SK-N-SH (cell line): Measurements from ENCODE around the gene STIL. TPM values are rescaled to one million over a fixed set of nuclear protein-coding genes. Genes with fewer than 3 reads are reported as not detected.

ENCODE experiments used
- CTCF ChIA-PET: fragments of 300-600, 350-600 bp; formaldehyde crosslinking; extraction: SDS; loops from one replicate; lab custom pipeline; 2021; lab: Yijun Ruan, JAX
- POLR2A ChIA-PET: fragments of 350-600 bp; sonication (Branson Sonifier 250); formaldehyde crosslinking; extraction: SDS; loops from one replicate; lab custom pipeline; 2020; ENCODE audit warnings: antibody characterized with exemption, inconsistent platforms; lab: Yijun Ruan, JAX
- DNase-seq: peaks from one replicate; pipeline ENCODE4 v3.0.0; 2012
- H2AFZ ChIP-seq: fragments of 200-600 bp; sonication (generic); 2 replicates; pipeline ENCODE4 v1.8.1; 2016; ENCODE audit warnings: antibody characterized with exemption, mild to moderate bottlenecking, low read depth
- H3F3A ChIP-seq: fragments of 200-600 bp; sonication (generic); replicated peaks from 2 replicates; pipeline ENCODE3; 2016; ENCODE audit warnings: antibody characterized with exemption, mild to moderate bottlenecking; ENCODE audit not compliant: insufficient read depth
- H3K27ac ChIP-seq, 2 experiments: fragments of 200-500 bp in 1 of 2; fragments of 200-600 bp in 1 of 2; sonication (Bioruptor generic) in 1 of 2; sonication (generic), shearing (Covaris generic) in 1 of 2; 2 replicates each; pipeline versions ENCODE4 v1.5.1 to v1.6.1; 2014 to 2016; ENCODE audit warnings: low read depth in 2 of 2, inconsistent platforms in 1 of 2, low read length in 1 of 2, mild to moderate bottlenecking in 1 of 2, mixed read lengths in 1 of 2
- H3K27me3 ChIP-seq: fragments of 200-600 bp; sonication (generic), shearing (Covaris generic); 2 replicates; pipeline ENCODE4 v1.6.1; 2016; ENCODE audit warnings: mixed run types; ENCODE audit not compliant: insufficient read depth
- H3K36me3 ChIP-seq, 2 experiments: fragments of 200-500 bp in 1 of 2; fragments of 200-600 bp in 1 of 2; sonication (Bioruptor generic) in 1 of 2; sonication (generic) in 1 of 2; replicated peaks in 1 of 2; 2 replicates each; pipeline versions ENCODE3 to v1.5.1; 2014 to 2016; ENCODE audit warnings: low read length in 1 of 2, mild to moderate bottlenecking in 1 of 2; ENCODE audit not compliant: insufficient read depth in 2 of 2, control insufficient read depth in 1 of 2
- H3K4me1 ChIP-seq, 2 experiments: fragments of 200-500 bp in 1 of 2; fragments of 200-600 bp in 1 of 2; sonication (Bioruptor generic) in 1 of 2; sonication (generic), shearing (Covaris generic) in 1 of 2; 2 replicates each; pipeline versions ENCODE4 v1.5.1 to v1.6.1; 2014 to 2016; ENCODE audit warnings: low read depth in 1 of 2, low read length in 1 of 2, mixed run types in 1 of 2; ENCODE audit not compliant: insufficient read depth in 2 of 2, control insufficient read depth in 1 of 2
- H3K4me2 ChIP-seq: fragments of 200-600 bp; sonication (generic), shearing (Covaris generic); 2 replicates; pipeline ENCODE4 v1.6.1; 2017; ENCODE audit warnings: mixed run types
- H3K4me3 ChIP-seq, 2 experiments: fragments of 200-500 bp in 1 of 2; fragments of 200-600 bp in 1 of 2; sonication (Bioruptor generic) in 1 of 2; sonication (generic), shearing (Covaris generic) in 1 of 2; 2 replicates each; pipeline versions ENCODE4 v1.5.1 to v1.8.1; 2014 to 2016; ENCODE audit warnings: low read depth in 2 of 2, inconsistent platforms in 1 of 2, low read length in 1 of 2, mild to moderate bottlenecking in 1 of 2, mixed read lengths in 1 of 2, moderate library complexity in 1 of 2
- H3K79me2 ChIP-seq: fragments of 200-600 bp; sonication (generic); 2 replicates; pipeline ENCODE4 v1.8.1; 2017; ENCODE audit warnings: mild to moderate bottlenecking; ENCODE audit not compliant: insufficient read depth
- H3K9ac ChIP-seq: fragments of 200-600 bp; sonication (generic); 2 replicates; pipeline ENCODE4 v1.6.1; 2017; ENCODE audit warnings: mixed run types
- H3K9me2 ChIP-seq: fragments of 200-600 bp; sonication (generic); 2 replicates; pipeline ENCODE4 v1.6.1; 2017; ENCODE audit warnings: mixed run types
- H3K9me3 ChIP-seq: fragments of 200-600 bp; sonication (generic); 2 replicates; pipeline ENCODE4 v1.6.1; 2017; ENCODE audit warnings: mixed run types, mild to moderate bottlenecking, moderate library complexity
- H4K20me1 ChIP-seq: fragments of 200-600 bp; sonication (generic); 2 replicates; pipeline ENCODE4 v1.6.1; 2017; ENCODE audit warnings: mild to moderate bottlenecking, mixed run types; ENCODE audit not compliant: insufficient read depth
- CHD2 ChIP-seq: fragments of 150-350 bp; IDR thresholded peaks from 2 replicates; pipeline ENCODE4 v1.6.1; 2018; ENCODE audit warnings: low read length; ENCODE audit not compliant: partially characterized antibody
- EZH2phosphoT487 ChIP-seq: fragments of 200-600 bp; sonication (generic); IDR thresholded peaks from 2 replicates; pipeline ENCODE4 v1.6.1; 2017; ENCODE audit warnings: low read depth, mixed run types, mild to moderate bottlenecking, antibody characterized with exemption, moderate library complexity, borderline replicate concordance
- FOXJ3 ChIP-seq: sonication (generic); formaldehyde crosslinking; IDR thresholded peaks from 2 replicates; pipeline ENCODE4 v1.5.1; 2020; ENCODE audit warnings: mild to moderate bottlenecking, missing genetic modification reagents
- MAX ChIP-seq: IDR thresholded peaks from 2 replicates; pipeline ENCODE4 v1.4.0; 2012; ENCODE audit warnings: low read depth
- NRF1 ChIP-seq: IDR thresholded peaks from 2 replicates; pipeline ENCODE4 v1.6.1; 2012; ENCODE audit warnings: low read depth, mild to moderate bottlenecking, low read length
- RAD21 ChIP-seq: IDR thresholded peaks from 2 replicates; pipeline ENCODE4 v1.6.1; 2012; ENCODE audit warnings: mild to moderate bottlenecking, low read length
- RCOR1 ChIP-seq: fragments of 150-350 bp; IDR thresholded peaks from 2 replicates; pipeline ENCODE4 v1.6.1; 2017; ENCODE audit warnings: antibody characterized with exemption, low read length
- RFX5 ChIP-seq: IDR thresholded peaks from 2 replicates; pipeline ENCODE4 v1.6.1; 2012; ENCODE audit warnings: mild to moderate bottlenecking, improper control_type of control experiment, low read length
- RXRA ChIP-seq: IDR thresholded peaks from 2 replicates; pipeline ENCODE4 v1.4.0; 2012; ENCODE audit warnings: low read depth, mild to moderate bottlenecking, borderline replicate concordance
- SIN3A ChIP-seq: IDR thresholded peaks from 2 replicates; pipeline ENCODE4 v1.6.1; 2012; ENCODE audit warnings: low read depth, mild to moderate bottlenecking, low read length, moderate library complexity, borderline replicate concordance
- SMC3 ChIP-seq: IDR thresholded peaks from 2 replicates; pipeline ENCODE4 v1.6.1; 2012; ENCODE audit warnings: low read depth, low read length, improper control_type of control experiment
- TAF1 ChIP-seq: IDR thresholded peaks from 2 replicates; pipeline ENCODE4 v1.6.1; 2012; ENCODE audit warnings: low read depth, mild to moderate bottlenecking, low read length, moderate library complexity, borderline replicate concordance
- TEAD4 ChIP-seq: IDR thresholded peaks from 2 replicates; pipeline ENCODE4 v1.4.0; 2012; ENCODE audit warnings: mild to moderate bottlenecking, borderline replicate concordance; ENCODE audit not compliant: insufficient read depth
- USF2 ChIP-seq: fragments of 150-350 bp; IDR thresholded peaks from 2 replicates; pipeline ENCODE4 v1.6.1; 2017; ENCODE audit warnings: antibody characterized with exemption, low read length, low read depth, borderline replicate concordance
- YY1 ChIP-seq: IDR thresholded peaks from 2 replicates; pipeline ENCODE4 v1.4.0; 2012; ENCODE audit warnings: low read depth, mild to moderate bottlenecking
- ZBTB33 ChIP-seq: IDR thresholded peaks from 2 replicates; pipeline ENCODE4 v1.4.0; 2012; ENCODE audit warnings: low read depth, borderline replicate concordance
- WGBS: methylation state at CpG from one replicate; pipeline ENCODE4 v1.1.6; 2017; ENCODE audit warnings: low lambda C conversion rate; 5-methylcytosine and 5-hydroxymethylcytosine counted together
- polyA plus RNA-seq, 3 experiments: library from polyadenylated mRNA; depleted of rRNA; stranded (reverse); fragments of >200 nt; gene quantifications; 2 replicates each; pipeline ENCODE4 v1.2.3, GENCODE V29; 2012

Gene STIL
- polyA plus RNA-seq, 1 of the 3 experiments (the other 2 are of a cell fraction): 4.9 TPM

GRCh38 chr1:47330212-47330611, 16.3 kb upstream of the STIL start:
- no peaks in the 10 kb centered on the region for H4K20me1 ChIP-seq
- H3K4me1 ChIP-seq: peaks cover 11 to 16% of the 10 kb centered on the region in 2 experiments
- no peaks in the 10 kb centered on the region for H3K9me2 ChIP-seq
- H3K36me3 ChIP-seq: no peaks in the 10 kb centered on the region
- 92% methylated on average over 1 of the region's 1 CpG for WGBS
- H3K27ac ChIP-seq: no peak overlapping the region
- H2AFZ ChIP-seq: no peak overlapping the region
- H3K4me2 ChIP-seq: no peak overlapping the region
- no peak overlapping the region for H3K9ac ChIP-seq
- no peaks in the 10 kb centered on the region for H3K27me3 ChIP-seq
- no peak for DNase-seq
- no peak overlapping the region for H3K4me3 ChIP-seq
- peaks cover 18% of the 10 kb centered on the region for H3F3A ChIP-seq
- POLR2A ChIA-PET: no interaction called here
- TF ChIP-seq CHD2: no peak
- no peak for TF ChIP-seq TEAD4
- H3K9me3 ChIP-seq: no peaks in the 10 kb centered on the region
- CTCF ChIA-PET: no interaction called here
- peaks cover 13% of the 10 kb centered on the region for H3K79me2 ChIP-seq

GRCh38 chr1:47328992-47329391, 15.0 kb upstream of the STIL start:
- Histone ChIP-seq H3K9ac (no peak overlapping the region), H4K20me1 (no peaks in the 10 kb centered on the region), H3K79me2 (0 out of 2 replicates have a peak, but pooled peaks cover 6% of the 10 kb centered on the region), H3F3A (peaks cover 10% of the 10 kb centered on the region), H3K9me2 (no peaks in the 10 kb centered on the region), H3K27ac (no peak overlapping the region), H3K36me3 (no peaks in the 10 kb centered on the region), H3K4me1 (peaks cover 9 to 15% of the 10 kb centered on the region in 2 experiments), H3K27me3 (no peaks in the 10 kb centered on the region), H3K4me2 (no peak overlapping the region), H3K4me3 (no peak overlapping the region), H3K9me3 (no peaks in the 10 kb centered on the region), H2AFZ (no peak overlapping the region)
- 95% methylated on average over 3 of the region's 3 CpGs for WGBS
- POLR2A ChIA-PET: no interaction called here
- TF ChIP-seq SMC3: no peak
- no peak for TF ChIP-seq FOXJ3 (CRISPR knock-in tag)
- TF ChIP-seq YY1: no peak
- no peak for TF ChIP-seq EZH2phosphoT487
- no peak for TF ChIP-seq MAX
- no peak for TF ChIP-seq RCOR1
- TF ChIP-seq RFX5: no peak
- no peak for TF ChIP-seq SIN3A
- no peak for TF ChIP-seq USF2
- TF ChIP-seq ZBTB33: no peak
- no peak for TF ChIP-seq RXRA
- TF ChIP-seq CHD2: no peak
- no peak for TF ChIP-seq NRF1
- TF ChIP-seq TAF1: no peak
- no peak for TF ChIP-seq RAD21
- no peak for DNase-seq
- CTCF ChIA-PET: interaction anchor here (1.3 kb wide), 1 partner anchor 136 kb away, joined by 3 read pairs; no protein-coding TSS in a partner anchor
